Rectal smooth muscle tissue (tissue), 1 donor: ENCODE data around the gene ALG3.

Source experiments
- H3K27ac ChIP-seq: one replicate; pipeline ENCODE4 v1.7.0; 2013; ENCODE audit warnings: low read depth, low read length, inconsistent platforms
- H3K27me3 ChIP-seq: one replicate; pipeline ENCODE4 v1.7.0; 2013; ENCODE audit warnings: low read length; ENCODE audit not compliant: control insufficient read depth, insufficient read depth
- H3K36me3 ChIP-seq: one replicate; pipeline ENCODE4 v1.7.0; 2013; ENCODE audit warnings: low read length; ENCODE audit not compliant: control insufficient read depth, insufficient read depth
- H3K4me1 ChIP-seq: one replicate; pipeline ENCODE4 v1.7.0; 2013; ENCODE audit warnings: low read length; ENCODE audit not compliant: control insufficient read depth, insufficient read depth
- H3K4me3 ChIP-seq: one replicate; pipeline ENCODE4 v1.7.0; 2013; ENCODE audit warnings: low read length
- H3K9ac ChIP-seq: one replicate; pipeline ENCODE4 v1.7.0; 2013; ENCODE audit warnings: low read length

Gene ALG3

GRCh38 chr3:184196536-184196935 lies 52.2 kb downstream of the ALG3 start:
- Histone ChIP-seq H3K36me3 (peaks cover 27% of the 10 kb centered on the region), H3K4me3 (no peak overlapping the region), H3K27ac (no peak overlapping the region), H3K9ac (no peak overlapping the region), H3K27me3 (no peaks in the 10 kb centered on the region), H3K4me1 (no peaks in the 10 kb centered on the region)

- no peaks in the 10 kb centered on the region for H3K27me3 ChIP-seq
- H3K36me3 ChIP-seq, result peaks cover 40% of the 10 kb centered on the region
- no peak overlapping the region for H3K4me3 ChIP-seq
- no peak overlapping the region for H3K27ac ChIP-seq
- H3K4me1 ChIP-seq, result no peaks in the 10 kb centered on the region
- H3K9ac ChIP-seq, result no peak overlapping the region
Observed at GRCh38 chr3:184193991-184194539, 54.7 kb downstream of the ALG3 start.

GRCh38 chr3:184192889-184193288 lies 55.9 kb downstream of the ALG3 start:
- Histone ChIP-seq H3K27me3 (no peaks in the 10 kb centered on the region), H3K4me3 (no peak overlapping the region), H3K27ac (no peak overlapping the region), H3K36me3 (peaks cover 49% of the 10 kb centered on the region), H3K4me1 (no peaks in the 10 kb centered on the region), H3K9ac (no peak overlapping the region)
